ENCODE results near the gene CLIC4.

DNA sequence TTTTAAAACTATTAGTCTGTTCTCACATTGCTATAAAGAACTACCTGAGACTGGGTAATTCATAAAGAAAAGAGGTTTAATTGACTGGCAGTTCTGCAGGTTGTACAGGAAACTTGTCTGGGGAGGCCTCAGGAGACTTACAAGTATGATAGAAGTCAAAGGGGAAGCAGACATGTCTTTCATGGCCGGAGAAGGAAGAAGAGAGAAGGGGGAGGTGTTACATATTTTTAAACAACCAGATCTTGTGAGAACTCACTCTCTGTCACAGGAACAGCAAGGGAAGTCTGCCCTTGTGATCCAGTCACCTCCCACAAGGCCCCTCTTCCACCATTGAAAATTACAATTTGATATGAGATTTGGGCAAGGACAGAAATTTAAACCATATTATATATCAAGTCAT is 55.9 kb downstream of the CLIC4 start:
- TF ChIP-seq, protein P1, sequence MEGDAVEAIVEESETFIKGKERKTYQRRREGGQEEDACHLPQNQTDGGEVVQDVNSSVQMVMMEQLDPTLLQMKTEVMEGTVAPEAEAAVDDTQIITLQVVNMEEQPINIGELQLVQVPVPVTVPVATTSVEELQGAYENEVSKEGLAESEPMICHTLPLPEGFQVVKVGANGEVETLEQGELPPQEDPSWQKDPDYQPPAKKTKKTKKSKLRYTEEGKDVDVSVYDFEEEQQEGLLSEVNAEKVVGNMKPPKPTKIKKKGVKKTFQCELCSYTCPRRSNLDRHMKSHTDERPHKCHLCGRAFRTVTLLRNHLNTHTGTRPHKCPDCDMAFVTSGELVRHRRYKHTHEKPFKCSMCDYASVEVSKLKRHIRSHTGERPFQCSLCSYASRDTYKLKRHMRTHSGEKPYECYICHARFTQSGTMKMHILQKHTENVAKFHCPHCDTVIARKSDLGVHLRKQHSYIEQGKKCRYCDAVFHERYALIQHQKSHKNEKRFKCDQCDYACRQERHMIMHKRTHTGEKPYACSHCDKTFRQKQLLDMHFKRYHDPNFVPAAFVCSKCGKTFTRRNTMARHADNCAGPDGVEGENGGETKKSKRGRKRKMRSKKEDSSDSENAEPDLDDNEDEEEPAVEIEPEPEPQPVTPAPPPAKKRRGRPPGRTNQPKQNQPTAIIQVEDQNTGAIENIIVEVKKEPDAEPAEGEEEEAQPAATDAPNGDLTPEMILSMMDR (IDR thresholded peaks at IDR 0.05), result no peak
- no peak for TF ChIP-seq POLR2A (IDR thresholded peaks at IDR 0.05)

All from Peyer's patch (tissue), 4 donors.